Spinal cord (tissue), 10 donors: ENCODE measurements around the gene PRR29. TPM values are rescaled to one million over a fixed set of nuclear protein-coding genes. Genes with fewer than 3 reads are reported as not detected.
"Not testable (repeated sequence)": the region's sequence is repeated elsewhere in the genome, so short reads cannot be mapped to it uniquely, and the experiment has no call there.

Experiments
- DNase-seq, 6 donors: peaks; one replicate each; pipeline versions ENCODE4 v3.0.0 to v3.0.0-alpha.2; 2013 to 2015; ENCODE audit warnings: low spot score in 6 of 6, low read depth in 4 of 6
- H3K27ac ChIP-seq: one replicate; pipeline ENCODE4 v1.5.1; 2013; ENCODE audit warnings: low read depth, low read length, control low read depth
- H3K27me3 ChIP-seq: one replicate; pipeline ENCODE4 v1.6.1; 2013; ENCODE audit warnings: low read length; ENCODE audit not compliant: control insufficient read depth, insufficient read depth
- H3K36me3 ChIP-seq: one replicate; pipeline ENCODE4 v1.6.1; 2013; ENCODE audit warnings: low read length; ENCODE audit not compliant: control insufficient read depth, insufficient read depth
- H3K4me1 ChIP-seq: one replicate; pipeline ENCODE4 v1.6.1; 2013; ENCODE audit warnings: low read length; ENCODE audit not compliant: control insufficient read depth, insufficient read depth
- H3K4me3 ChIP-seq: one replicate; pipeline ENCODE4 v1.5.1; 2013; ENCODE audit warnings: low read depth, low read length, control low read depth
- H3K9me3 ChIP-seq: one replicate; pipeline ENCODE4 v1.6.1; 2013; ENCODE audit warnings: low read length; ENCODE audit not compliant: control insufficient read depth, insufficient read depth
- WGBS: methylation state at CpG from one replicate; pipeline ENCODE4 v1.1.5; 2013; ENCODE audit warnings: missing lambda C conversion rate; ENCODE audit not compliant: insufficient coverage; 5-methylcytosine and 5-hydroxymethylcytosine counted together
- polyA plus RNA-seq, 2 donors: library from polyadenylated mRNA; unstranded; fragments of 120-200 nt; gene quantifications; one replicate each; pipeline ENCODE4 v1.2.1, GENCODE V29; 2013; ENCODE audit not compliant: insufficient read length in 2 of 2
- total RNA-seq, 2 donors: library from RNA; depleted of rRNA in 1 of 2; stranded (reverse); fragments of 120-200 nt in 1 of 2; fragments of >200 nt in 1 of 2; gene quantifications; one replicate each; pipeline versions ENCODE4 v1.2.3 to v1.2.4, GENCODE V29; 2013 to 2014
- donor health status: healthy.

The PRR29 gene
- total and polyA plus RNA-seq, 4 donors: 2.8 to 17.7 (median 12.9) TPM

DNA sequence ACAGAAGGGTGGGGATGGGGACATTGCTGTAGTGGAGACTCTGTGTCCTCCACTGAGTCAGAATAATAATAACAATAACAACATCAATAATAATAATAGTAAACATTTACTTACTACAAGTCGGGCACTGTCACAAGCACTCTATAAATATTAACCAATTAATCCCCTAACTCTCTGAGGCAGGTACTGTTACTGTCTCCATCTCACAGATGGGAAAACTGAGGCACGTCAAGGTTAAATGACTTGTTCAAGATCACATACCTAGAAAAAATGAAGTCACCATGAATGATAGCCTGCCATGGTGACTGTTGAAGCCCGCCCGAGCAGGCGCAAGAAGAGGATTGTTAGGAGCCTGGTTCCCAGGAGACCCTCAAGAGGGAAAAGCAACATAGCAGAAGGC lies 10.2 kb downstream of the PRR29 start:
- H3K4me1 ChIP-seq: peaks cover 29% of the 10 kb centered on the region
- H3K27me3 ChIP-seq: no peaks in the 10 kb centered on the region
- H3K4me3 ChIP-seq: no peak overlapping the region
- no peaks in the 10 kb centered on the region for H3K9me3 ChIP-seq
- H3K36me3 ChIP-seq: no peaks in the 10 kb centered on the region
- no peak for DNase-seq
- 92% methylated on average over 5 of the region's 5 CpGs for WGBS
- H3K27ac ChIP-seq: no peak overlapping the region

DNA sequence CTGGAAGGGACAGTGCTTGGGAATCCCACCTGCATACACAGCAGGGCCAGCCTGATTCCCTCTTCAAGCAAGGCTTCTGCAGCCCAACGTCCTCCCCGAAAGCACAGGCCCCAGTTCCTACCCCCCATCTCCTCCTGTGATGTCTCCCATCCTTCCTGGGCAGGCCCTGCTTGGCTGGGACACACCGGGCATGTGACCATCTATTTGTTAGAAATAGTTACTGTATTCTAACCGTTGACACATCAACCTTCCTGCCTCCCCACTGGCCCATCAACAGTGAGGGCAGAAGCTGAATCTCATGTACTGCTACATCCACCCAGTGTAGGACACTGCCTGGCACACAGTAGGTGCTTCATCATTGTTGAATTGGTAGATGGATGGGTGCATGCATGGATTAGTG lies 10.7 kb downstream of the PRR29 start:
- H3K4me3 ChIP-seq: no peak overlapping the region
- 63% methylated on average over 2 of the region's 4 CpGs for WGBS
- no peaks in the 10 kb centered on the region for H3K27me3 ChIP-seq
- H3K4me1 ChIP-seq: peaks cover 29% of the 10 kb centered on the region
- H3K9me3 ChIP-seq: no peaks in the 10 kb centered on the region
- H3K36me3 ChIP-seq: no peaks in the 10 kb centered on the region
- DNase-seq: no peak
- no peak overlapping the region for H3K27ac ChIP-seq

DNA sequence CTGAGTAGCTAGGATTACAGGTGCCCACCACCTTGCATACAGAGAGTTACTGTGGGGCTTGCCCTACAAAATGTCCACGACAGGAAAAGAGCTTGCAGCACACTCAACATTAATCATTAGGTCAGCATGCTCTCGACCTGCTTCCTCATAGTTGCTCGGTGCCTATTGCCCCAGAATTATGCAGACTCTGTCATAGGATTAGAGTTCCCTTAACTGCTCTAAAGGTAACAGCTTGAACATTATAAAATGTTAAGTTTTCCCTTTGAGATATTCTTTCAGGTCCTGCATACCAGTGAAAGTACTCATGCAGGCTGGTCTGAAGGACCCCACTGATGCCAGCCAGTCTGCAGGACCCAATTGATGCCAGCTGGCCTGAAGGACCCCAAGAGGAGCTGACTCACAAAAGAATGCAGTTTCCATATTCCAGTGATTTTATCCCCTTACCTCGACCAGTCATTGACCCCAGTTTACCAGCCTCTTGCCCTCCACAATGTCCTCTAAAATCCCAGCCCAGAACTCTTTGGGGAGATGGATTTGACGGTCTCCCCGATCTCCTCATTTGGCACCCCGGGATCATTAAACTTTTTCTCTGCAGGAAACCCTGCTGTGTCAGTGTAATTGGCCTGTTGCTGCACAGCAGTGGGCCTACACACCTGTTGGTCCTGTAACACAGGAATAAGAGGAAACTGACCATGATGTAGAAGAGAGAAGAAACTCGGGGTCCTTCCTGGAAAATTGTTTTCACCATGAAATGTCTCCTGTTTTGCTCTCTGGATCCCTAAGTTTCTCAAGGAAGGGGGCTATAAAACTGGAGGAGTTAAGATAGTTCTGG lies 11.6 kb downstream of the PRR29 start:
- 54% methylated on average over 6 of the region's 8 CpGs for WGBS
- H3K4me3 ChIP-seq: no peak overlapping the region
- H3K27ac ChIP-seq: no peak overlapping the region
- H3K9me3 ChIP-seq: no peaks in the 10 kb centered on the region
- H3K36me3 ChIP-seq: no peaks in the 10 kb centered on the region
- no peaks in the 10 kb centered on the region for H3K27me3 ChIP-seq
- peaks cover 29% of the 10 kb centered on the region for H3K4me1 ChIP-seq
- no peak for DNase-seq

- Histone ChIP-seq H3K9me3 (no peaks in the 10 kb centered on the region), H3K4me3 (no peak overlapping the region), H3K27ac (no peak overlapping the region), H3K4me1 (no peaks in the 10 kb centered on the region), H3K27me3 (no peaks in the 10 kb centered on the region), H3K36me3 (no peaks in the 10 kb centered on the region)
- DNase-seq: no peak
- no CpG with 5 or more reads among the region's 6 CpGs for WGBS
Measured at GRCh38 chr17:64015447-64015846, 17.3 kb downstream of the PRR29 start.

DNA sequence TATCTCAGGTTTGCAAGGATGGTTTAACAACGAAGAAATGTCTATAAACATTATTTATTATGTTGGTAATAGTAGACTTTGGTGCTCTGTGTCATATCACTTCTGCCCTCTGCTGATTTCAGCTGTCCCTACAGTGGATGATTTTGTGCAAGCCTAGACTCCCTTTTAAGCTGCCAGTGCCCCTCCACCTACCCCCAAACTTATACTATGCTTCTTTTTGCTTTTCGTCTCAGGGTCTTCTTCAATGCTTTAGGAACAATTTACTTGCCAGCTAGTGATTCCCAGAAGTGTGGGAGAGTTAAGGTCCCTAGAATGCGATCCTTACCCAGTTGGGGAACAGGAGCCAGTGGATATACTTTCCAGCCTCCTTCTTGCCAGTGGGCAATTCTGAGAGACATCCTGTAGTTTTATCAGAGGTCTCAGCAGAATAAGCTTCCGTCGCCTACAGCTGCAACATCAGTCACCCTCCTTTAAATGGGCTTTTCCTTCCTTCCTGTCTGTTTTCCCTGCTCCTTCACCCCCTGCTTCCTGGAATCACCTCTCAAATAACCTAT lies 18.2 kb downstream of the PRR29 start:
- 76% methylated on average over 3 of the region's 5 CpGs for WGBS
- no peaks in the 10 kb centered on the region for H3K9me3 ChIP-seq
- H3K4me3 ChIP-seq: no peak overlapping the region
- H3K27ac ChIP-seq: no peak overlapping the region
- H3K4me1 ChIP-seq: no peaks in the 10 kb centered on the region
- no peaks in the 10 kb centered on the region for H3K27me3 ChIP-seq
- DNase-seq: no peak
- no peaks in the 10 kb centered on the region for H3K36me3 ChIP-seq

DNA sequence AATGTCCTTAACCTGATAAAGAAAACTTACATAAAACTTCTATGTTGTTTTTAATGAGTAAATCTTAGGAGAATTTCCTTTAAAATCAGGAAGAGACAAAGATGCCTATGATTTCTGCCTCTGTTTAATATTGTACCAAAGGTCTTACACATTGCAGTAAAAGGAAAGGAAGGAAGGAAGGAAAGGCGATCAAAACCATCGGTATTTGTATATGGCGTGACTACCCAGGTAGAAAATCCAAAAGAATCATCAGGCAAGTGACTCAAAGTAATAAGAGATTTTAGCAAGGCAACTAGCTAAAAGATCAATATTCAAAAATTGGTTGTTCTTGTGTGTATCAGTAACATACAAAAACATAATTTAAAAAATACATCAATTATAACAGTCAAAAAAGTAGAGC lies 18.8 kb downstream of the PRR29 start:
- no peak for DNase-seq
- Histone ChIP-seq H3K9me3 (no peaks in the 10 kb centered on the region), H3K4me3 (no peak overlapping the region), H3K4me1 (no peaks in the 10 kb centered on the region), H3K36me3 (no peaks in the 10 kb centered on the region), H3K27me3 (no peaks in the 10 kb centered on the region), H3K27ac (no peak overlapping the region)
- WGBS: no CpG with 5 or more reads among the region's 3 CpGs

GRCh38 chr17:64017381-64017980 lies 19.3 kb downstream of the PRR29 start:
- no peak overlapping the region for H3K4me3 ChIP-seq
- H3K4me1 ChIP-seq: no peaks in the 10 kb centered on the region
- H3K27ac ChIP-seq: no peak overlapping the region
- H3K27me3 ChIP-seq: no peaks in the 10 kb centered on the region
- no peaks in the 10 kb centered on the region for H3K9me3 ChIP-seq
- no peak for DNase-seq
- WGBS: no CpG with 5 or more reads among the region's 2 CpGs
- no peaks in the 10 kb centered on the region for H3K36me3 ChIP-seq

GRCh38 chr17:64019551-64019961 lies 21.4 kb downstream of the PRR29 start:
- not testable (repeated sequence) for H3K36me3 ChIP-seq

GRCh38 chr17:64020056-64020766 lies 22.1 kb downstream of the PRR29 start, which contains the start of gene ICAM2:
Gene ICAM2, minus strand, starts transcription at chr17:64020633. Its CDS starts 13,942 bp downstream, at chr17:64006691.
- no peaks in the 10 kb centered on the region for H3K4me1 ChIP-seq
- no peaks in the 10 kb centered on the region for H3K9me3 ChIP-seq
- peak within 1 kb of the TSS; percentile 27 for H3K27ac ChIP-seq
- 43% methylated on average over 13 of the region's 23 CpGs for WGBS
- peak within 1 kb of the TSS; percentile 12 for H3K4me3 ChIP-seq
- no peak for DNase-seq
- no peaks in the 10 kb centered on the region for H3K36me3 ChIP-seq
- no peaks in the 10 kb centered on the region for H3K27me3 ChIP-seq

More at GRCh38 chr17:64019551-64019961, 21.4 kb downstream of the PRR29 start:
- 86% methylated on average over 7 of the region's 9 CpGs for WGBS
- not testable (repeated sequence) for H3K4me3 ChIP-seq, H3K27me3 ChIP-seq, H3K4me1 ChIP-seq, H3K9me3 ChIP-seq, H3K27ac ChIP-seq, DNase-seq
